Endothelial cell (in vitro differentiated cells): Measurements from ENCODE around the gene AGTR1. TPM values are rescaled to one million over a fixed set of nuclear protein-coding genes. Genes with fewer than 3 reads are reported as not detected.

Source experiments
- DNase-seq: peaks from one replicate; pipeline ENCODE4 v3.0.0; 2021; ENCODE audit warnings: low spot score
- H3K27ac Mint-ChIP-seq: one replicate; pipeline ENCODE4 v1.8.0; 2021; ENCODE audit warnings: mixed read lengths, inconsistent platforms; ENCODE audit not compliant: unreplicated experiment
- H3K27me3 Mint-ChIP-seq: one replicate; pipeline ENCODE4 v1.8.0; 2021; ENCODE audit warnings: mild to moderate bottlenecking, moderate library complexity, mixed read lengths, inconsistent platforms; ENCODE audit not compliant: unreplicated experiment
- H3K36me3 Mint-ChIP-seq: one replicate; pipeline ENCODE4 v1.8.0; 2021; ENCODE audit warnings: mild to moderate bottlenecking, low read depth, mixed read lengths, inconsistent platforms; ENCODE audit not compliant: unreplicated experiment
- H3K4me1 Mint-ChIP-seq: one replicate; pipeline ENCODE4 v1.8.0; 2021; ENCODE audit warnings: mild to moderate bottlenecking, mixed read lengths, inconsistent platforms; ENCODE audit not compliant: unreplicated experiment
- H3K4me3 Mint-ChIP-seq: one replicate; pipeline ENCODE4 v1.8.0; 2021; ENCODE audit warnings: mild to moderate bottlenecking, mixed read lengths, inconsistent platforms; ENCODE audit not compliant: unreplicated experiment
- H3K9me3 Mint-ChIP-seq: one replicate; pipeline ENCODE4 v1.8.0; 2021; ENCODE audit warnings: mixed read lengths, inconsistent platforms; ENCODE audit not compliant: unreplicated experiment
- total RNA-seq: library from RNA; stranded (reverse); fragmentation: NEBNext Ultra II Directional; extraction: Animal tissue kit (Norgen Biotek cat#: 25700); gene quantifications from one replicate; pipeline ENCODE4 v1.2.1, GENCODE V29; 2021; ENCODE audit not compliant: unreplicated experiment
- TF ChIP-seq, protein P1 (sequence below): fragments of 200-600 bp; sonication (generic); IDR thresholded peaks from one replicate; pipeline ENCODE4 v1.5.0; 2021; ENCODE audit warnings: antibody characterized with exemption; ENCODE audit not compliant: unreplicated experiment

The AGTR1 gene
- total RNA-seq, 1 donor from 2014 or later = not detected

DNA sequence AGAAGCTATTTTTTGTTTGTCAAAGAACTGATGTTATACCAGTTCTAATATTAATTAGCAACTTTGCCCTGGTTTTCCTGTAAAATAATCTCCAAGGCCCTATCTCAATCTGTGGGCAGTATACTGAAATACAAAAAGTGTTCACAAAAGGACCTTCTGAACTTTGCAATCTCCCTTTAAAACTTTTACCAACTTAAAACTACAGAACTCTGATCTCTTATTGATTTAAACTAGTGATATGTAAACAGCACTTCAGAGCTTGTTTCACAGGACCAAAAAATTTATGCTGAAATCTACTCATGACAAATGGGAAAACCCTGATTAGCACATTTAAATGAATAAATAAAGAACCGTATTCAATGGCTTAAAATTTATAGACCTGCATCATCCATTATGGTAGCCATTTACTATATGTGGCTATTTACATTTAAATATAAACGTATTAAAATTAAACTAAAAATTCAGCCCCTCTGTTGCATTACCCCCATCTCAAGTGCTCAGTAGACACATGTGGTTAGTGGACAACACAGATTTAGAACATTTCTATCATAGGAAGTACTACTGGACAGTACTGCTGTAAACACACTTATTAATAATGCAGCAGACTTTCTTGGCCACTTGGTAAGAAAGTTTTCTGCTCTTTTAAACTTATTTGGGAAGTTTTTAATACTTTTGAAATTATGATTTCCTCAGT is 12.0 kb downstream of the AGTR1 start:
- Mint-ChIP-seq H3K9me3 (no peaks in the 10 kb centered on the region), H3K27ac (no peak overlapping the region), H3K4me3 (no peak overlapping the region), H3K4me1 (no peaks in the 10 kb centered on the region), H3K36me3 (no peaks in the 10 kb centered on the region), H3K27me3 (no peaks in the 10 kb centered on the region)
- no peak for DNase-seq
- TF ChIP-seq, protein P1, sequence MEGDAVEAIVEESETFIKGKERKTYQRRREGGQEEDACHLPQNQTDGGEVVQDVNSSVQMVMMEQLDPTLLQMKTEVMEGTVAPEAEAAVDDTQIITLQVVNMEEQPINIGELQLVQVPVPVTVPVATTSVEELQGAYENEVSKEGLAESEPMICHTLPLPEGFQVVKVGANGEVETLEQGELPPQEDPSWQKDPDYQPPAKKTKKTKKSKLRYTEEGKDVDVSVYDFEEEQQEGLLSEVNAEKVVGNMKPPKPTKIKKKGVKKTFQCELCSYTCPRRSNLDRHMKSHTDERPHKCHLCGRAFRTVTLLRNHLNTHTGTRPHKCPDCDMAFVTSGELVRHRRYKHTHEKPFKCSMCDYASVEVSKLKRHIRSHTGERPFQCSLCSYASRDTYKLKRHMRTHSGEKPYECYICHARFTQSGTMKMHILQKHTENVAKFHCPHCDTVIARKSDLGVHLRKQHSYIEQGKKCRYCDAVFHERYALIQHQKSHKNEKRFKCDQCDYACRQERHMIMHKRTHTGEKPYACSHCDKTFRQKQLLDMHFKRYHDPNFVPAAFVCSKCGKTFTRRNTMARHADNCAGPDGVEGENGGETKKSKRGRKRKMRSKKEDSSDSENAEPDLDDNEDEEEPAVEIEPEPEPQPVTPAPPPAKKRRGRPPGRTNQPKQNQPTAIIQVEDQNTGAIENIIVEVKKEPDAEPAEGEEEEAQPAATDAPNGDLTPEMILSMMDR = no peak

DNA sequence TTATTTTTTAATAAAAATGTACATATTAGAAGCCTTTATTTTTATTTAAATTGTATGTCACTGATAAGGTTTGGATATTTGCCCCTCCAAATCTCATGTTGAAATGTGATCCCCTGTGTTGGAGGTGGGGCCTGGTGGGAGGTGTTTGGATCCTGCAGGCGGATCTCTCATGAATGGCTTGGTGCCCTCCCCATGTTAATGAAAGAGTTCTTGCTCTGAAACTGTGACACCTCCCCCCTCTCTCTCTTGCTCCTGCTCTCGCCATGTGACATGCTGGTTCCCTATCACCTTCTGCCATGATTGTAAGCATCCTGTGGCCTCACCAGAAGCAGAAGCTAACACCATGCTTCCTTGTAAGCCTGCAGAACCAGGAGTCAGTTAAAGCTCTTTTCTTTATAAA is 13.0 kb downstream of the AGTR1 start:
- H3K4me1 Mint-ChIP-seq = no peaks in the 10 kb centered on the region
- no peaks in the 10 kb centered on the region for H3K36me3 Mint-ChIP-seq
- no peak overlapping the region for H3K4me3 Mint-ChIP-seq
- TF ChIP-seq, protein P1 = no peak
- H3K27me3 Mint-ChIP-seq = no peaks in the 10 kb centered on the region
- no peak for DNase-seq
- no peak overlapping the region for H3K27ac Mint-ChIP-seq
- H3K9me3 Mint-ChIP-seq = no peaks in the 10 kb centered on the region

DNA sequence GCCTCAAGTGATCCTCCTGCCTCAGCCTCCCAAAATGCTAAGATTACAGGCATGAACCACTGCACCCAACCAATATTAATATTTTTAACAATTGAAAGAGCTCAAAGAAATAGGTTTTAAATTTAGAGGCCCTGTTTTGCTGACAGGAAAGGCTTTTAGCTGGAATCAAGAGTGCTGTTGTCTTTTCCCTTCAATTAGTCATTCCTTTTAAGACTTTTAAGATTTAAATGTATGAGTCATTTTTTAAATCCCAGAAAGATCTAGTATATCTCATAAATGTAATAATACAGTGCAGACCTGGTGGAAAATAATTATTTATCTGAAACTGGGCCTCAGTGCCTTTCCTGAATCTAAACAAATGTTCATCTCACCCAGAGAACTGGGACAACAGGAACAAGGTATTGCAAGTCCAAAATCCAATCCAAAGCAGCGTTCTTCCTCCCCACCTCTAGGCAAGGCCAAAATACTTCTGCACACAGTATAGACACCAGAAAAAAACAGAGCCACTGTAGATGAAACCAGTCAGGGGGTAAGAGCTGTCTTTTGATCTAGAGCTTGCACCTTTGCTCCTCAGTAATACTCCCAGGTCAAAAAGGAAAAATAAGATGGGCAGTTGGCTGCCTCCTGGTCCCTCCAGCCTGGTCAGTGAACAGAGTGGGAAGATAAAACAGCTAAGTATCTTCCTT is 14.4 kb downstream of the AGTR1 start:
- Mint-ChIP-seq H3K27ac (no peak overlapping the region), H3K27me3 (no peaks in the 10 kb centered on the region), H3K4me3 (no peak overlapping the region), H3K4me1 (no peaks in the 10 kb centered on the region), H3K9me3 (no peaks in the 10 kb centered on the region), H3K36me3 (no peaks in the 10 kb centered on the region)
- TF ChIP-seq, protein P1 = no peak
- no peak for DNase-seq

DNA sequence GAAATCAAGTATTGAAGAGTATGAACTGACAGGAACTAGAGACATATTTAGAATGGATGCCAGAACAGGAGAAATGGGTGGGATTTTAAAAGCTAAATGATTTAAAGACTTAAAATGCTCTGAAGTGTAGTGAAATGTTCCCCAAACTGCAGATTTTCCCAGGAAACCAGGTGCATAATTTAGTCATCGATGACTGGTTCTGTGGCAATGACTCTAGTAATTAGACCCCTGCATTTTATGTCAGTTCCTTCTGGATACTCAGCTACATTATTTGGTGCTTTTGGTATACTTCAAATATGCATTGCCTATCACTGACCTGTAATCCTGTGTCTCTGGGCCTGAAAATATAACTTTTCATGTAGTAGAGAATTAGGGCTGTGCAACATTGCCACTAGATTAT is 16.8 kb downstream of the AGTR1 start:
- H3K27ac Mint-ChIP-seq = no peak overlapping the region
- H3K36me3 Mint-ChIP-seq = no peaks in the 10 kb centered on the region
- TF ChIP-seq, protein P1 = no peak
- no peaks in the 10 kb centered on the region for H3K27me3 Mint-ChIP-seq
- no peaks in the 10 kb centered on the region for H3K4me1 Mint-ChIP-seq
- no peaks in the 10 kb centered on the region for H3K9me3 Mint-ChIP-seq
- no peak overlapping the region for H3K4me3 Mint-ChIP-seq
- DNase-seq = no peak

DNA sequence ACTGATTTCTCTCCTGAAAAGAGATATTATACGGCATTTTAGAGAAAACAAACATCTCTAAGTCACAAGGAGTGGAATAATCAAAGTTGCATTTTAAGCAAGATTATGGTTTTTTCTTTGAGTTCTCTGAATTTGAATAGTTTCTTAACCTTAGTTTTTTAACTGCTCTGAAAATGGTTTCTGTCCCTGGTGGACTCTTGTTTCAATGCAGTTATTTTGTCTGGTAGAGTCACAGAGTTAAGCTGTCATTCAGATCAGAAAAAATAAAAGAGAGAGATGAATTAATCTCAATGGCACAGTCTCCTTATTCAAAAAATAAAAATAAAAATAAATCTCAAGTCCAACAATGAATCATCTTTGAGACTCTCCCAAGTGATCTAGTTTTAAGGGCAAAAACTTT is 19.0 kb downstream of the AGTR1 start:
- TF ChIP-seq, protein P1 = no peak
- Mint-ChIP-seq H3K4me1 (no peaks in the 10 kb centered on the region), H3K36me3 (no peaks in the 10 kb centered on the region), H3K27ac (no peak overlapping the region), H3K9me3 (no peaks in the 10 kb centered on the region), H3K4me3 (no peak overlapping the region), H3K27me3 (no peaks in the 10 kb centered on the region)
- DNase-seq = no peak
